ENCODE data around the gene LMNB1. TPM values are rescaled to one million over a fixed set of nuclear protein-coding genes. Genes with fewer than 3 reads are reported as not detected.

The LMNB1 gene
- total RNA-seq, 2 experiments from 2014 or later = 173 to 280 TPM

GRCh38 chr5:126736141-126736540, 40.8 kb upstream of the LMNB1 start:
- TF ChIP-seq EZH2phosphoT487 (IDR thresholded peaks at IDR 0.05; ENCODE audit: borderline replicate concordance, low read depth, low read length) = no peak
- TF ChIP-seq, protein P1, sequence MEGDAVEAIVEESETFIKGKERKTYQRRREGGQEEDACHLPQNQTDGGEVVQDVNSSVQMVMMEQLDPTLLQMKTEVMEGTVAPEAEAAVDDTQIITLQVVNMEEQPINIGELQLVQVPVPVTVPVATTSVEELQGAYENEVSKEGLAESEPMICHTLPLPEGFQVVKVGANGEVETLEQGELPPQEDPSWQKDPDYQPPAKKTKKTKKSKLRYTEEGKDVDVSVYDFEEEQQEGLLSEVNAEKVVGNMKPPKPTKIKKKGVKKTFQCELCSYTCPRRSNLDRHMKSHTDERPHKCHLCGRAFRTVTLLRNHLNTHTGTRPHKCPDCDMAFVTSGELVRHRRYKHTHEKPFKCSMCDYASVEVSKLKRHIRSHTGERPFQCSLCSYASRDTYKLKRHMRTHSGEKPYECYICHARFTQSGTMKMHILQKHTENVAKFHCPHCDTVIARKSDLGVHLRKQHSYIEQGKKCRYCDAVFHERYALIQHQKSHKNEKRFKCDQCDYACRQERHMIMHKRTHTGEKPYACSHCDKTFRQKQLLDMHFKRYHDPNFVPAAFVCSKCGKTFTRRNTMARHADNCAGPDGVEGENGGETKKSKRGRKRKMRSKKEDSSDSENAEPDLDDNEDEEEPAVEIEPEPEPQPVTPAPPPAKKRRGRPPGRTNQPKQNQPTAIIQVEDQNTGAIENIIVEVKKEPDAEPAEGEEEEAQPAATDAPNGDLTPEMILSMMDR (conservative IDR thresholded peaks at IDR 0.05; ENCODE audit: low read length) = no peak
- CTCF ChIA-PET (ENCODE audit: unreplicated experiment) = no interaction called here
- BruUV-seq (replicated peaks) = no TSS peak
- Histone ChIP-seq H3K27ac (ENCODE audit: low read depth, low read length, poor library complexity, severe bottlenecking) (no peak overlapping the region), H3K9me2 (ENCODE audit: insufficient read depth, low read length) (no peaks in the 10 kb centered on the region), H2AFZ (ENCODE audit: low read length) (no peak overlapping the region), H3K79me2 (ENCODE audit: insufficient read depth, low read depth, low read length) (no peaks in the 10 kb centered on the region), H3K36me3 (ENCODE audit: insufficient read depth, low read length) (no peaks in the 10 kb centered on the region), H3K4me3 (ENCODE audit: low read depth, low read length, poor library complexity, severe bottlenecking) (no peak overlapping the region), H3K4me2 (ENCODE audit: low read length) (no peak overlapping the region), H3K9me3 (ENCODE audit: low read length) (no peaks in the 10 kb centered on the region), H4K20me1 (ENCODE audit: insufficient read depth, low read length) (no peaks in the 10 kb centered on the region), H3K4me1 (ENCODE audit: insufficient read depth, low read length, poor library complexity, severe bottlenecking) (no peaks in the 10 kb centered on the region)
- no peak for DNase-seq (ENCODE audit: low spot score)
- POLR2A ChIA-PET = no interaction called here
- intact Hi-C loops (cut with micrococcal nuclease; ENCODE audit: unreplicated experiment) = no loop called here

- Histone ChIP-seq H3K4me2 (ENCODE audit: low read length) (no peak overlapping the region), H2AFZ (ENCODE audit: low read length) (no peak overlapping the region), H3K9me2 (ENCODE audit: insufficient read depth, low read length) (no peaks in the 10 kb centered on the region), H4K20me1 (ENCODE audit: insufficient read depth, low read length) (no peaks in the 10 kb centered on the region), H3K79me2 (ENCODE audit: insufficient read depth, low read depth, low read length) (no peaks in the 10 kb centered on the region), H3K36me3 (ENCODE audit: insufficient read depth, low read length) (no peaks in the 10 kb centered on the region), H3K4me1 (ENCODE audit: insufficient read depth, low read length, poor library complexity, severe bottlenecking) (no peaks in the 10 kb centered on the region), H3K4me3 (ENCODE audit: low read depth, low read length, poor library complexity, severe bottlenecking) (no peak overlapping the region), H3K27ac (ENCODE audit: low read depth, low read length, poor library complexity, severe bottlenecking) (no peak overlapping the region), H3K9me3 (ENCODE audit: low read length) (no peaks in the 10 kb centered on the region)
- intact Hi-C loops (cut with micrococcal nuclease; ENCODE audit: unreplicated experiment) = no loop called here
- TF ChIP-seq EZH2phosphoT487 (IDR thresholded peaks at IDR 0.05; ENCODE audit: borderline replicate concordance, low read depth, low read length) = no peak
- CTCF ChIA-PET (ENCODE audit: unreplicated experiment) = no interaction called here
- POLR2A ChIA-PET = interaction anchor here (0.6 kb wide), 1 partner anchor 1781 kb away, joined by 3 read pairs; no protein-coding TSS in a partner anchor
- no peak for DNase-seq (ENCODE audit: low spot score)
- BruUV-seq (replicated peaks) = no TSS peak
Measured at GRCh38 chr5:126741361-126741760, 35.6 kb upstream of the LMNB1 start.

- Histone ChIP-seq H3K4me3 (ENCODE audit: low read depth, low read length, poor library complexity, severe bottlenecking) (no peak overlapping the region), H3K27ac (ENCODE audit: low read depth, low read length, poor library complexity, severe bottlenecking) (no peak overlapping the region), H3K4me2 (ENCODE audit: low read length) (no peak overlapping the region), H3K9me2 (ENCODE audit: insufficient read depth, low read length) (no peaks in the 10 kb centered on the region), H4K20me1 (ENCODE audit: insufficient read depth, low read length) (no peaks in the 10 kb centered on the region), H3K9me3 (ENCODE audit: low read length) (no peaks in the 10 kb centered on the region), H2AFZ (ENCODE audit: low read length) (no peak overlapping the region), H3K79me2 (ENCODE audit: insufficient read depth, low read depth, low read length) (no peaks in the 10 kb centered on the region), H3K36me3 (ENCODE audit: insufficient read depth, low read length) (no peaks in the 10 kb centered on the region), H3K4me1 (ENCODE audit: insufficient read depth, low read length, poor library complexity, severe bottlenecking) (no peaks in the 10 kb centered on the region)
- BruUV-seq (replicated peaks) = no TSS peak
- no peak for TF ChIP-seq EZH2phosphoT487 (IDR thresholded peaks at IDR 0.05; ENCODE audit: borderline replicate concordance, low read depth, low read length)
- TF ChIP-seq, protein P1 (conservative IDR thresholded peaks at IDR 0.05; ENCODE audit: low read length) = no peak
- intact Hi-C loops (cut with micrococcal nuclease; ENCODE audit: unreplicated experiment) = no loop called here
- POLR2A ChIA-PET = no interaction called here
- DNase-seq (ENCODE audit: low spot score) = no peak
- CTCF ChIA-PET (ENCODE audit: unreplicated experiment) = no interaction called here
Measured at GRCh38 chr5:126742425-126742824, 34.5 kb upstream of the LMNB1 start.
